ENCODE data around the gene INO80.
"Not testable (repeated sequence)": the region's sequence is repeated elsewhere in the genome, so short reads cannot be mapped to it uniquely, and the experiment has no call there.

INO80 gene

GRCh38 chr15:40963201-40963600 lies 152.9 kb downstream of the INO80 start:
- DNase-seq (ENCODE audit: low spot score) = no peak

- DNase-seq (ENCODE audit: low spot score) = not testable (repeated sequence)
Measured at GRCh38 chr15:40962317-40962716, 153.8 kb downstream of the INO80 start.

GRCh38 chr15:40961740-40962139 lies 154.3 kb downstream of the INO80 start:
- DNase-seq (ENCODE audit: low spot score) = not testable (repeated sequence)

- DNase-seq (ENCODE audit: low spot score) = peak; percentile 39
Measured at GRCh38 chr15:40960925-40961324, 155.2 kb downstream of the INO80 start.

GRCh38 chr15:40960151-40960885 lies 155.8 kb downstream of the INO80 start:
- DNase-seq (ENCODE audit: low spot score) = no peak

GRCh38 chr15:40959331-40960141 lies 156.5 kb downstream of the INO80 start:
- no peak for DNase-seq (ENCODE audit: low spot score)

GRCh38 chr15:40958723-40959122 lies 157.4 kb downstream of the INO80 start:
- no peak for DNase-seq (ENCODE audit: low spot score)

GRCh38 chr15:40958146-40958545 lies 157.9 kb downstream of the INO80 start:
- no peak for DNase-seq (ENCODE audit: low spot score)

- DNase-seq (ENCODE audit: low spot score) = no peak
Measured at GRCh38 chr15:40957581-40958051, 158.5 kb downstream of the INO80 start.

- no peak for DNase-seq (ENCODE audit: low spot score)
Measured at GRCh38 chr15:40957041-40957555, 159.0 kb downstream of the INO80 start.

GRCh38 chr15:40956541-40956982 lies 159.5 kb downstream of the INO80 start:
- DNase-seq (ENCODE audit: low spot score) = no peak

GRCh38 chr15:40955930-40956540 lies 160.0 kb downstream of the INO80 start:
- DNase-seq (ENCODE audit: low spot score) = no peak

GRCh38 chr15:40955141-40955903 lies 160.8 kb downstream of the INO80 start:
- DNase-seq (ENCODE audit: low spot score) = no peak

GRCh38 chr15:40954158-40954848 lies 161.8 kb downstream of the INO80 start:
- not testable (repeated sequence) for DNase-seq (ENCODE audit: low spot score)

GRCh38 chr15:40953713-40954074 lies 162.4 kb downstream of the INO80 start:
- DNase-seq (ENCODE audit: low spot score) = peak; percentile 27

GRCh38 chr15:40952901-40953712 lies 163.0 kb downstream of the INO80 start, which contains the start of gene CHAC1:
CHAC1 (plus strand) TSS chr15:40953471; CDS start chr15:40953584, 113 bp downstream.
- DNase-seq (ENCODE audit: low spot score) = peak; percentile 98

- no peak for DNase-seq (ENCODE audit: low spot score)
Measured at GRCh38 chr15:40952301-40952900, 163.7 kb downstream of the INO80 start.

- DNase-seq (ENCODE audit: low spot score) = no peak
Measured at GRCh38 chr15:40951764-40952163, 164.3 kb downstream of the INO80 start.

- no peak for DNase-seq (ENCODE audit: low spot score)
Measured at GRCh38 chr15:40949756-40950207, 166.3 kb downstream of the INO80 start.

Measured in kidney tubule cell (primary cell).